GM21381 (cell line): ENCODE data around the gene KPNA2.

ENCODE experiments used
- ATAC-seq: cut with Tn5 transposase; IDR thresholded peaks from one replicate; pipeline ENCODE4 v1.9.1; 2021; ENCODE audit warnings: mild to moderate bottlenecking, moderate library complexity; ENCODE audit not compliant: unreplicated experiment

The KPNA2 gene

DNA sequence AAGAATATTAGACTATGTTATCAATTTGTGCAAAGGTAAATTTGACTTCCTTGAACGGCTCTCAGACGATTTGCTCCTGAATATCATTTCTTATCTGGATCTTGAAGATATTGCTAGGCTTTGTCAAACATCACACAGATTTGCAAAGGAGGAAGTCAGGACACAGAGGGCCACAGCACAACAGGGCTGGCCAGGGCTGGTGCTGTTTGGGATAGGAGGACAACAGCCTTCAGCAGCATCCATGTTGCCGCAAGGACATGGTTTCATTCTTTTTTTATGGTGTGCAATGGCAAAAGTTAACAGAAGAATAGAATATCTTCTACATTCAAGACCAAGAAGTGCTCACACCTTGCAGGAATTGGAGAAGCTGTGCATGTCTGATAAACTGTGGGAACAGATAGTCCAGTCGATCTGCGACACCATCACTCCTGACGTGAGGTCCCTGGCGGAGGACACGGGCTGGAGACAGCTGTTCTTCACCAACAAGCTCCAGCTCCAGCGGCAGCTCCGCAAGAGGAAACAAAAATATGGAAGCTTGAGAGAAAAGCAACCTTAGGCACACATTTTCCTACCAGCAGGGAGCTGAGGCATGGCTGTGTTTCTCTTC is 59.8 kb downstream of the KPNA2 start:
- ATAC-seq: no peak

DNA sequence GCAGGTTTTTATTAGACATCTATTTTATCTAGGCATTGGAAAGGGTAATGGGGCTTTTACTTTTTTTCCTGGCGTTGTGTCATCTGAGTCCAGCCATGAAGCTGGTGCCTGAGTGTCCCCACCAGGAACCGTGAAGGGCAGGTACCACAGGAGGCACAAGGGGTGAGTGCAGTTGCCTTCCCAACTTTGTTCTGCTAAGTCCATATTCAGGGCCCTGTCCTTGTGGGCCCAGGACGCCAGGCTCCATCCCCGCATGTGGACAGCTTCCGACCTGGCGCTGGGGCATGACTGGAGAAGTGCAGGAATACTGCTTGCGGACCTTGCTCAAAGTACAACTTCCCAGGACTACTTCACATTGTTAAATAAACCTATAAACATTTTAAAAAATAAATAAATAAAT is 60.6 kb downstream of the KPNA2 start:
- ATAC-seq: no peak
